Tibial artery (tissue), 4 donors: ENCODE measurements around the gene KRT74.

ENCODE experiments used
- DNase-seq, 2 donors: peaks; one replicate each; pipeline ENCODE4 v3.0.0-alpha.2; 2019
- H3K27ac ChIP-seq, 2 donors: fragments of 200-600 bp; sonication (generic) in 1 of 2; 1 replicate in 1 of 2; 2 replicates in 1 of 2; pipeline ENCODE4 v1.5.1; 2018 to 2019; ENCODE audit warnings: mild to moderate bottlenecking in 1 of 2
- H3K27me3 ChIP-seq, 2 donors: fragments of 200-600 bp; sonication (generic) in 1 of 2; one replicate each; pipeline versions ENCODE4 v1.5.1 to v1.6.0; 2016 to 2019
- H3K36me3 ChIP-seq, 3 donors: fragments of 200-600 bp; sonication (generic) in 2 of 3; one replicate each; pipeline ENCODE4 v1.5.1; 2016 to 2019; ENCODE audit warnings: mild to moderate bottlenecking in 2 of 3
- H3K4me1 ChIP-seq, 4 donors: fragments of 200-600 bp; sonication (generic) in 2 of 4; 1 replicate in 3 of 4; 2 replicates in 1 of 4; pipeline ENCODE4 v1.5.1; 2016 to 2019
- H3K4me3 ChIP-seq, 2 donors: fragments of 200-600 bp; sonication (generic) in 1 of 2; 1 replicate in 1 of 2; 2 replicates in 1 of 2; pipeline ENCODE4 v1.5.1; 2018 to 2019; ENCODE audit warnings: mild to moderate bottlenecking in 2 of 2
- H3K9me3 ChIP-seq, 3 donors: fragments of 200-600 bp; sonication (generic) in 1 of 3; one replicate each; pipeline ENCODE4 v1.5.1; 2016 to 2019
- CTCF ChIP-seq, 2 experiments: fragments of 200-600 bp in 1 of 2; fragments of 450-650 bp in 1 of 2; IDR thresholded peaks; one replicate each; pipeline ENCODE4 v1.5.1; 2017 to 2019; ENCODE audit warnings: antibody characterized with exemption in 2 of 2, mild to moderate bottlenecking in 1 of 2, moderate library complexity in 1 of 2
- intact Hi-C: fragments of 100-400 bp; cut with DNase I; formaldehyde crosslinking; loops from one replicate; pipeline ENCODE4 v1.15.0; 2023; ENCODE audit warnings: low total_unique reads

The KRT74 gene

GRCh38 chr12:52533686-52534470 lies 39.8 kb downstream of the KRT74 start:
- Histone ChIP-seq H3K4me1 (peaks cover 0 to 1% (median 0%) of the 10 kb centered on the region in 4 donors), H3K27ac (no peak overlapping the region), H3K9me3 (no peaks in the 10 kb centered on the region), H3K36me3 (no peaks in the 10 kb centered on the region), H3K27me3 (no peaks in the 10 kb centered on the region), H3K4me3 (no peak overlapping the region)
- intact Hi-C loops: no loop called here
- peak in 1 of 2 donors; percentile 37 for DNase-seq
- no peak for TF ChIP-seq CTCF (IDR thresholded peaks at IDR 0.05)

- peak in 1 of 2 donors; percentile 40 for DNase-seq
These were observed 41.0 kb downstream of the KRT74 start for GRCh38 chr12:52532636-52533035.

GRCh38 chr12:52531566-52532300 lies 41.9 kb downstream of the KRT74 start:
- H3K4me3 ChIP-seq: no peak overlapping the region
- DNase-seq: peak; percentile 44 to 64
- intact Hi-C loops: no loop called here
- H3K4me1 ChIP-seq: no peaks in the 10 kb centered on the region
- no peaks in the 10 kb centered on the region for H3K36me3 ChIP-seq
- H3K27me3 ChIP-seq: no peaks in the 10 kb centered on the region
- H3K27ac ChIP-seq: no peak overlapping the region
- TF ChIP-seq CTCF (IDR thresholded peaks at IDR 0.05): no peak
- no peaks in the 10 kb centered on the region for H3K9me3 ChIP-seq

More at GRCh38 chr12:52532636-52533035, 41.0 kb downstream of the KRT74 start:
- H3K36me3 ChIP-seq: no peaks in the 10 kb centered on the region
- H3K9me3 ChIP-seq: no peaks in the 10 kb centered on the region
- H3K27ac ChIP-seq: no peak overlapping the region
- intact Hi-C loops: no loop called here
- no peaks in the 10 kb centered on the region for H3K4me1 ChIP-seq
- H3K27me3 ChIP-seq: no peaks in the 10 kb centered on the region
- no peak for TF ChIP-seq CTCF (IDR thresholded peaks at IDR 0.05)
- H3K4me3 ChIP-seq: no peak overlapping the region

GRCh38 chr12:52530905-52531304 lies 42.7 kb downstream of the KRT74 start:
- H3K27ac ChIP-seq: no peak overlapping the region
- DNase-seq: no peak

GRCh38 chr12:52530366-52530765 lies 43.3 kb downstream of the KRT74 start:
- Histone ChIP-seq H3K27me3 (no peaks in the 10 kb centered on the region), H3K36me3 (no peaks in the 10 kb centered on the region), H3K4me3 (no peak overlapping the region), H3K4me1 (no peaks in the 10 kb centered on the region), H3K9me3 (no peaks in the 10 kb centered on the region), H3K27ac (no peak overlapping the region)
- no peak for DNase-seq
- no peak for TF ChIP-seq CTCF (IDR thresholded peaks at IDR 0.05)
- intact Hi-C loops: no loop called here

More at GRCh38 chr12:52530905-52531304, 42.7 kb downstream of the KRT74 start:
- Histone ChIP-seq H3K9me3 (no peaks in the 10 kb centered on the region), H3K36me3 (no peaks in the 10 kb centered on the region), H3K4me3 (no peak overlapping the region), H3K4me1 (no peaks in the 10 kb centered on the region), H3K27me3 (no peaks in the 10 kb centered on the region)
- intact Hi-C loops: no loop called here
- TF ChIP-seq CTCF (IDR thresholded peaks at IDR 0.05): no peak
